Measurements from ENCODE around the gene CDH20. TPM values are rescaled to one million over a fixed set of nuclear protein-coding genes. Genes with fewer than 3 reads are reported as not detected.

Gene CDH20
- total and polyA plus RNA-seq, 12 donors = 0.07 to 0.39 (median 0.08) TPM; not detected in 8

DNA sequence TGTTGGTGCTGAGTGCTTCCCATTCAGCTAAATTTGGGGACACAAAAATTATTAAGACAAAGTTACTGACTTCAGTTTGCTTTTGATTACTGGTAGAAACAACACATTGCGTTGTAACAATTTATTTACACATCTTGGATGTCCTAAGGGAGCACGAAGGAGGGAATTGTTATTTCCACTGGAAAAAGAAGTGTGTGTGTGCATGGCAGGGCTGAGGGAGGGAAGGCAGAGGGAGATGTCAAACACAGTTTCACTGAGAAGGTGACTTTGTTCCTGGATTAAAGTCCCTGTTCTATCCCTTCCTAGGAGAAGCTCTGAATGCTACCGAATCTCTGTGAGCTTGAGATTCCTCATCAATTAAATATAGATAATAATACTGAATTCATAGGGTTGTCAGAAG lies 3.8 kb upstream of the CDH20 start:
- no peak for DNase-seq
- Histone ChIP-seq H3K4me3 (no peak overlapping the region), H3K27ac (no peak overlapping the region), H3K4me1 (peaks cover 0 to 12% (median 9%) of the 10 kb centered on the region in 9 donors), H3K36me3 (no peaks in the 10 kb centered on the region), H3K9me3 (no peaks in the 10 kb centered on the region), H3K27me3 (peaks cover 11 to 18% (median 15%) of the 10 kb centered on the region in 7 donors)
- ATAC-seq = no peak
- TF ChIP-seq, protein P1, sequence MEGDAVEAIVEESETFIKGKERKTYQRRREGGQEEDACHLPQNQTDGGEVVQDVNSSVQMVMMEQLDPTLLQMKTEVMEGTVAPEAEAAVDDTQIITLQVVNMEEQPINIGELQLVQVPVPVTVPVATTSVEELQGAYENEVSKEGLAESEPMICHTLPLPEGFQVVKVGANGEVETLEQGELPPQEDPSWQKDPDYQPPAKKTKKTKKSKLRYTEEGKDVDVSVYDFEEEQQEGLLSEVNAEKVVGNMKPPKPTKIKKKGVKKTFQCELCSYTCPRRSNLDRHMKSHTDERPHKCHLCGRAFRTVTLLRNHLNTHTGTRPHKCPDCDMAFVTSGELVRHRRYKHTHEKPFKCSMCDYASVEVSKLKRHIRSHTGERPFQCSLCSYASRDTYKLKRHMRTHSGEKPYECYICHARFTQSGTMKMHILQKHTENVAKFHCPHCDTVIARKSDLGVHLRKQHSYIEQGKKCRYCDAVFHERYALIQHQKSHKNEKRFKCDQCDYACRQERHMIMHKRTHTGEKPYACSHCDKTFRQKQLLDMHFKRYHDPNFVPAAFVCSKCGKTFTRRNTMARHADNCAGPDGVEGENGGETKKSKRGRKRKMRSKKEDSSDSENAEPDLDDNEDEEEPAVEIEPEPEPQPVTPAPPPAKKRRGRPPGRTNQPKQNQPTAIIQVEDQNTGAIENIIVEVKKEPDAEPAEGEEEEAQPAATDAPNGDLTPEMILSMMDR (IDR thresholded peaks at IDR 0.05) = no peak
- intact Hi-C loops (cut with DNase I) = loop anchor here in 2 of 10 donors (10.0 kb wide), 2 partner anchors 165 to 805 kb away; no protein-coding TSS in a partner anchor
- WGBS, 2 donors = 50 to 56% methylated on average over 3 of the region's 3 CpGs

DNA sequence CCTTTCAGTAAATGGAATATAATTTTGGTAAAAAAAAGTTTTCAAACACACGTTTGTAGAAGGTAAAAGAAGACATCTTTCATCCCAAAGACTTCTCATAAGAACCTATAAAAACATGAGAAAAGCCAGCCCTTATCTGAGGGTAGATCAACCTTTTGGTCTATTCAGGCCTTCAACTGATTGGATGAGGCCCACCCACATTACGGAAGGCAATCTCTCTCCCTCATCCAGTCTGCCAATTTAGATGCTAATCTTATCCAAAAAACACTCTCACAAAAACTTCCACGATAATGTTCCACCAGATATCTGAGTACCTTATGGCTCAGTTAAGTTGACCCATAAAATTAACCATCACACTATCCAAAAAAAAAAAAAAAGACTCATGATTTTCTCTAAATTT lies 2.2 kb upstream of the CDH20 start:
- Histone ChIP-seq H3K27me3 (peaks cover 11 to 33% (median 29%) of the 10 kb centered on the region in 7 donors), H3K9me3 (no peaks in the 10 kb centered on the region), H3K4me1 (peaks cover 0 to 21% (median 11%) of the 10 kb centered on the region in 9 donors), H3K36me3 (no peaks in the 10 kb centered on the region), H3K27ac (no peak overlapping the region), H3K4me3 (no peak overlapping the region)
- TF ChIP-seq, protein P1 (IDR thresholded peaks at IDR 0.05) = no peak
- DNase-seq (no peak), ATAC-seq (no peak)
- intact Hi-C loops (cut with DNase I) = no loop called here
- 82 to 88% methylated on average over 3 of the region's 3 CpGs for WGBS, 2 donors

DNA sequence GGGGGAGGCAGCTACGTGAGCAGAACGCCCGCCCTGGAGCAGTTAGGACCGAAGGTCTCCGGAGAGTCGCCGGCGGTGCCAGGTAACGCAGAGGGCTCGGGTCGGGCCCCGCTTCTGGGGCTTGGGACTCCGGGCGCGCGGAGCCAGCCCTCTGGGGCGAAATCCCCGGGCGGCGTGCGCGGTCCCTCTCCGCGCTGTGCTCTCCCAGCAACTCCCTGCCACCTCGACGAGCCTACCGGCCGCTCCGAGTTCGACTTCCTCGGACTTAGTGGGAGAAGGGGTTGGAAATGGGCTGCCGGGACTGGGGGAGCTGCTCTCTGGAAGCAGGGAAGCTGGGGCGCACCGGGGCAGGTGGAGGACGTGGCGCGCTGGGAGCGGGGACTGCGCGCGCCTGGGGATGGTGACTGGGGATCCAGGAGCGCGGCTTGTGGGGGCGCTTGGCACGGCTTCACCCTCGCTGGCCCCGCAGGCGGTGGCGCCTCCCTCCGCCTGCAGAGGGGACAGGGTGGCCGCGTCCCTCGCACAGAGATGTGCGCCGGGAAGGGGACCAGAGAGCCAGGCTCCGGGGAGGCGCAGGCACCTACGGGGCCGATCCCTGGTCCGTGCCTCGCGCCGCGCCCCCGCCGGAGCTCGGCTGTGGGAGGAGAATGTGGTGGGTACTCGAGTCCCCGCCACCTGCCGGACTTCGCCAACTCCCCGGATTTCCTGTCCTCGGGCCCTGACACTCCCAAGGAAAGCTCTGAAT lies 688 bp downstream of the CDH20 start:
- intact Hi-C loops (cut with DNase I) = no loop called here
- DNase-seq = peak in 1 of 2 donors; percentile 6
- no peaks in the 10 kb centered on the region for H3K36me3 ChIP-seq
- no peak overlapping the region for H3K27ac ChIP-seq
- peaks cover 0 to 21% (median 11%) of the 10 kb centered on the region in 9 donors for H3K4me1 ChIP-seq
- H3K4me3 ChIP-seq = peak overlapping the region; percentile 12 to 56 (median 41)
- H3K9me3 ChIP-seq = no peaks in the 10 kb centered on the region
- ATAC-seq = peak in 4 of 8 donors; percentile 37 to 71 (median 38)
- TF ChIP-seq, protein P1 (IDR thresholded peaks at IDR 0.05) = no peak
- 1% methylated on average over 73 of the region's 73 CpGs for WGBS, 2 donors
- peaks cover 11 to 44% (median 36%) of the 10 kb centered on the region in 7 donors for H3K27me3 ChIP-seq

DNA sequence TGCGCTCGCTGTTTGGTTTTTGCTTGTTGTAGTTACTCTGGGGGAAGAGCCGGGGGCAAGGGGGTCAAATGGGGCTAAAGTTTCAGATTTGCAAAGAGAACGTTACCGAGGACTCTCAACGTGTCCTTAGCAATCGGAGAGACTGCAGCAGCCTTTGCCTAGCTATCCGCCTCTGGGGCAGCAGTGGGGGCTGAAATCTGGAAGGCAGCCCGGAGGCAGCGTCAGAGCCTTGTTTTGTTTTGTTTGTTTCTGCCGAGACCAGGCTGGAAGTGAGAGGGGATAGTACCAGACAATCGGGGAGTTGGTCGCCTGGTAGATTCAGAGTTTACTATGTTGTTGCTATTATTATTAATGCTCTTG lies 1.2 kb downstream of the CDH20 start:
- WGBS, 2 donors = 5% methylated on average over 13 of the region's 13 CpGs
- no peak for DNase-seq
- no peak overlapping the region for H3K27ac ChIP-seq
- intact Hi-C loops (cut with DNase I) = no loop called here
- H3K9me3 ChIP-seq = no peaks in the 10 kb centered on the region
- H3K27me3 ChIP-seq = peaks cover 11 to 44% (median 36%) of the 10 kb centered on the region in 7 donors
- no peaks in the 10 kb centered on the region for H3K36me3 ChIP-seq
- H3K4me1 ChIP-seq = peaks cover 0 to 21% (median 11%) of the 10 kb centered on the region in 9 donors
- TF ChIP-seq, protein P1 (IDR thresholded peaks at IDR 0.05) = no peak
- ATAC-seq = no peak
- H3K4me3 ChIP-seq = peak overlapping the region in 9 of 10 donors; percentile 12 to 56 (median 43)
